ENCODE data around the gene GAA.

GAA gene

DNA sequence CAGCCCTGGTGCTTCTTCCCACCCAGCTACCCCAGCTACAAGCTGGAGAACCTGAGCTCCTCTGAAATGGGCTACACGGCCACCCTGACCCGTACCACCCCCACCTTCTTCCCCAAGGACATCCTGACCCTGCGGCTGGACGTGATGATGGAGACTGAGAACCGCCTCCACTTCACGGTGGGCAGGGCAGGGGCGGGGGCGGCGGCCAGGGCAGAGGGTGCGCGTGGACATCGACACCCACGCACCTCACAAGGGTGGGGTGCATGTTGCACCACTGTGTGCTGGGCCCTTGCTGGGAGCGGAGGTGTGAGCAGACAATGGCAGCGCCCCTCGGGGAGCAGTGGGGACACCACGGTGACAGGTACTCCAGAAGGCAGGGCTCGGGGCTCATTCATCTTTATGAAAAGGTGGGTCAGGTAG, 3.6 kb downstream of the GAA start:
- no peak for DNase-seq

DNA sequence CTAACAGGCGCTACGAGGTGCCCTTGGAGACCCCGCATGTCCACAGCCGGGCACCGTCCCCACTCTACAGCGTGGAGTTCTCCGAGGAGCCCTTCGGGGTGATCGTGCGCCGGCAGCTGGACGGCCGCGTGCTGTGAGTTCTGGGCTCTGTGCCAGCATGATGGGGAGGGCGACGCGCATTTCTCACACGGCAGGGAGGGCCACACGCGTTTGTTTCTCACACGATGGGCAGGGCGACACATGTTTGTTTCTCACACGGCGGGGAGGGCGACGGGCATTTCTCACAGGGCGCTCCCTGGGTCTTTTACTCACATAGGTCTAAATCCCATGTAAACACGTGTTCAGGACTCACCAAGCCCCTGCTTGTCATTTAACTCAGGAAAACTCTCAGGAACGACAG, 4.4 kb downstream of the GAA start:
- DNase-seq: no peak

DNA sequence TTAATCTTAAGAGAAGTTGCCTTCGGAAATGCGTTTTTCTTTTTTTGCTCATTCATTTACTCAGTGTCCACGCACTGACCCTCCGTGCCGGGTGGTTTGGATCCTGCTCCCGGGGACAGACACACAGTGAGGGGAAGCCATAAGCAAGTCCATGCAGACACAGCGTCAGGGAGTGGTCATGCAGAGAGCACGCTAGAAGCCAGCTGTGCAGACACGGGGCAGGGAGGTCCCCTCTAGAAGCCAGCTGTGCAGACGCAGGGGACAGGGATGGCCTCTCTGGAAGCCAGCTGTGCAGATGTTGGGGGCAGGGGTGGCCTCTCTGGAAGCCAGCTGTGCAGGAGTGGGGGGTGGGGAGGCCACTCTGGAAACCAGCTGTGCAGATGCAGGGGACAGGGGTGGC, 4.8 kb downstream of the GAA start:
- no peak for DNase-seq

DNA sequence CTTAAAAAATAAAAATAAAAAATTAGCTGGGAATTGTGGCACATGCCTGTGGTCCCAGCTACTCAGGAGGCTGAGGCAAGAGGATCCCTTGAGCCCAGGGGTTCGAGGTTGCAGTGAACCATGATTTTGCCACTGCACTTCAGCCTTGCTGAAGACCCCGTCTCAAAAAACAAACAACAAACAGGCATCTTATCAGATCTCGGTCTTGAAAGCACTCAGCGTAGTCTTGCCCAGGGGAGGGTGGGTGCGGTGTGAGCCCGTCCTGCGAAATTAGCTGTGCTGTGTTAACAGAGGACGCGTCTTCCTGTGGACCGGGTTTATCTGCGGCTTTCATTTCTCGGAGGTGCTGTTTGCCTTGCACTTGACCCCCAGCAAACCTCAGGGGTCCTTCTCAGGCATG, 5.4 kb downstream of the GAA start:
- no peak for DNase-seq

DNA sequence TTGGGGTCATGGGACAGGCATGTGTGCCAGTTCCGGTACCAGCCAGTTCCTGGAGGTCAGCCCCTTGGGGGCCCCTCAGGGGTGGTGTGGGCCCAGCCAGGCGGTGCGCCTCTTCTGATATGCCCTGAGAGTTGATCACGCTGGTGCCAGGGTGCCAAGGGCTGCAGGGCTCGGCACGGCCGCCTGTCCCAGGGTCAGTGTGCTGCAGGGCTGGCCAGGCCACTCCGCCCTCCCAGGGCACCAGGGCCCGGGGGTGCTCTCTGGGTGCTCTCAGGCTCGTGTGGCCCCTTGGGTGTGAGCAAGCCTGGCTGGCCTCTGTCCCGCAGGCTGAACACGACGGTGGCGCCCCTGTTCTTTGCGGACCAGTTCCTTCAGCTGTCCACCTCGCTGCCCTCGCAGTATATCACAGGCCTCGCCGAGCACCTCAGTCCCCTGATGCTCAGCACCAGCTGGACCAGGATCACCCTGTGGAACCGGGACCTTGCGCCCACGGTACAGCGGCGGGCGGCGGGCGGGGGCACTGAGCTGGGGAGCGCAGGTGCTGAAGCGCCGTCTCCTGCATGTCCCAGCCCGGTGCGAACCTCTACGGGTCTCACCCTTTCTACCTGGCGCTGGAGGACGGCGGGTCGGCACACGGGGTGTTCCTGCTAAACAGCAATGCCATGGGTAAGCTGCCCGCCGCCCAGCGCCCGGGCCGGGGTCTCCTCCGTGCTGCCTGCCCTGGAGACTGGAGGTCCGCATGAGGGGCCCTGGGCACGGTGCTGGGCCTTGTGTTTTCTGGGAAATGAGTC, 6.0 kb downstream of the GAA start:
- no peak for DNase-seq

DNA sequence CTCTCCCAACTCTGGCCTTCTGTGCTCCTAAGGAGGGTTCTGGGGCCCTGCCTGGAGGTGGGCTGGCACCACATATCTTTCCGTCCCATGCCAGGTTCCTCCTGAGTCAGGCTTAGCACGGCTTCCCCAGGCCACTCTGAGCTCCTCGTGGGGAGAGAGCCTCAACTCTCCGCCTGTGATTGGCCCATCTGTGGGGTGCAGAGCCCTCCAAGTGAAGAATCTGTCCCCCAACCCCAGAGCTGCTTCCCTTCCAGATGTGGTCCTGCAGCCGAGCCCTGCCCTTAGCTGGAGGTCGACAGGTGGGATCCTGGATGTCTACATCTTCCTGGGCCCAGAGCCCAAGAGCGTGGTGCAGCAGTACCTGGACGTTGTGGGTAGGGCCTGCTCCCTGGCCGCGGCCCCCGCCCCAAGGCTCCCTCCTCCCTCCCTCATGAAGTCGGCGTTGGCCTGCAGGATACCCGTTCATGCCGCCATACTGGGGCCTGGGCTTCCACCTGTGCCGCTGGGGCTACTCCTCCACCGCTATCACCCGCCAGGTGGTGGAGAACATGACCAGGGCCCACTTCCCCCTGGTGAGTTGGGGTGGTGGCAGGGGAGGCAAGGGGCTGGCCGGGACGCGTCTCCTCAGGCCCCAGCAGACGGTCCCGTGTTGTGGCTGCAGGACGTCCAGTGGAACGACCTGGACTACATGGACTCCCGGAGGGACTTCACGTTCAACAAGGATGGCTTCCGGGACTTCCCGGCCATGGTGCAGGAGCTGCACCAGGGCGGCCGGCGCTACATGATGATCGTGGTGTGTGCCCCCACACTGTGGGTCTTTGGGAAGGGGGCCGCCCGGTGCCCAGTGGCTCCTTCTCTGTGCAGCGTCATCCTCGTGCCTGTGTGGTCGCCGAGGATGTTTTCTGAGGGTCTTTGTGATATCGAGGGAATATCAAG, 6.9 kb downstream of the GAA start:
- DNase-seq: no peak

DNA sequence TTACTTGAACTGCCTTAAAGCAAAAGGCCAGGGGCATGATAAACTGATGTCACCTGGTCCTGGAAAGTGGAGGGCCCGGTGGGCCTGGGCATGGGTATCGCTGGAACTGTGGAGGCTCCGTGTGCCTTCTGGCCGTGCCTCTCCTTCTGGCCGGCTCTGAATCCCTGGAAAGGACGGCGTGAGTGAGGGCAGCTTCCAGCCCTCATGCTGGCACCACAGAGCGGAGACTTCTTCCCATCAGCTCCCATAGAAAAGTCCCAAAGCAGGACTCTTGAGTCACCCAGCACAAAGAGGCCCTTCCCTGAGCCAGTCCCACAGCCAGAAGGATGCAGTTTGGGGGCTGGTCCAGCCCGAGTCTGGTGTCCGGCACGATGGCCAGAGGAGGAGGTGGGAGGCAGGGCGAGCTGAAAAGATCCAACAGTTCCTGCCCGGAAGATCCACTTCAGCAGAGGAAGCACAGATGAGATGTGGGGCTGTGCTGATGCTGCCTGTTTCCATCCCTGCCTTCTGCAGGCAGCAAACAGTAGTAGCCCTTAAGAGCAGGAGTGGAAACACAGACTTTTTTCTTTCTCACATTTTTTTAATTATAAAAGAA, 7.8 kb downstream of the GAA start:
- DNase-seq: no peak

DNA sequence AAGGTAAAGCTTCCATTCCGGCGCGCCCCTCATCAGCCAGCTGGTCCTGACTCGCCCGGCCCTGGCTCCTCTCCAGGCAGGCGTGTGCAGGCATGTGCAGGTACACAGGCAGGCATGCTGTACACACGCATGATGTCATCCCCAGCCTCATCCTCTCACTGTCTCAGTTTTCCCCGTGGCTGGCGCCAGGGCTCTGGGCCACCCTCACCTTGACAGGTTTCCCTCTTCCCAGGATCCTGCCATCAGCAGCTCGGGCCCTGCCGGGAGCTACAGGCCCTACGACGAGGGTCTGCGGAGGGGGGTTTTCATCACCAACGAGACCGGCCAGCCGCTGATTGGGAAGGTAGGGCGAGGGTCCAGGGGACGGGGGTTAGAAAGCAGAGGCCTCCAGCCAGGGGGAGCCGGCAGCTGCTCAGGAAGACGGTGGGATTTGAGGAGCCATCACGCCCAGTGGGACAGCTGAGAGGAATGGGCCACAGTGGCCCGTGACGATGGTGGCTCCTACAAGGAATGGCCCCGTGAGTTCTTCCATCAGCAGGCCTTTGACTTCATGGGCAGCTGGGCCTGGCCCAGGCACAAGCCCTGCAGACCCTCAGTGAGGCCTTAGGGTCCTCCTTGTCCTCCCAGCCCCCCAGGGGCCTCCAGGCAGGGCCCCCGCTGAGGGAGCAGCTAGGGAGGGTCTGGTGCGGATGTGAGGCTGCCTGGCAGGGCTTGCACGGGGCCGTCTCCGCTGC, 8.5 kb downstream of the GAA start:
- DNase-seq: no peak

DNA sequence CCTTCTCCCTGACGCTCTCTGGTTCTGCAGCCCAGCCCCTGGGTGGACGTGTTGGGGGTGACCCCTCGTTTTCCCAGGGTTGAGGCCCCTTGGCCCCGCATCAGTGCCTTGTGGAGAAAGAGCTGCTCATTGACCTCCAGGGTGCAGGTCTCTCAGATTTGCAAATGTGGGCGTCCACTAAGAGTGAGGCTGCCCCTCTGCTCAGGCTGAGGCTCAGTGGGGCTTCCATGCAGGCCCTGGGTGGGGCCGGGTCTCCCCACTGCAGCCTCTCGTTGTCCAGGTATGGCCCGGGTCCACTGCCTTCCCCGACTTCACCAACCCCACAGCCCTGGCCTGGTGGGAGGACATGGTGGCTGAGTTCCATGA, 9.0 kb downstream of the GAA start:
- DNase-seq: no peak

DNA sequence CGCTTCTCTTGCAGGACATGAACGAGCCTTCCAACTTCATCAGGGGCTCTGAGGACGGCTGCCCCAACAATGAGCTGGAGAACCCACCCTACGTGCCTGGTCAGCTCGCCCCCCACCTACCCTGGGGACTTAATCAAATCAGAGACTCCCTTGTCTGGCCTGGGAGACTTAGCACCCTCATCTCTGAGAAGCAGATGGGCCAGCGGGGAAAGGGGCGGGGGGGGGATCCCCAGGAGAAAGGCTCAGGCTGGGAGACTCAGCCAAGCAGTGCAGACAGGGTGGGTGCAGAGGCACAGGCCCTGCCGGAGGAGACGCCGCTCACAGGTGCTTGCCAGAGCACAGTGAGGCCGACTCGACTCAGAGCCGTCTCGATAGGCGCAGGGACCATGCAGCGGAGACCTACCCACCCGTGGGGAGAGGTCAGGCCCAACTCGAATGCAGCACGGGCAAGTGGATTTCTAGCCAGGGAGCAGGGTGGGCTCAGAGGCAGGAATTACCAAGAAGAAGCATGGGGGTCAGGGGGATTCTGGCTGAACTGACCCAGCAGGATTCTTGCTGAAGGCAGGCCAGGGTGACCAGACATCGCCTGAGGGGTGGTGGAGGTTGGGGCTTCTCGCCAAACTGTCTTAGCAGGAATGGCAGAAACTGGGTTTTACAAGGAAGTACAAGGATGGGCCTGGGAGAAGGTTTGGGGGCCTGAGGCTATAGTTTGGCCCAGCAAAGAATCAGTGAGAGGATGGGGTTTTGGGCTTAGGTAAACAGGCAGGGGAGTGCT, 9.7 kb downstream of the GAA start:
- no peak for DNase-seq

DNA sequence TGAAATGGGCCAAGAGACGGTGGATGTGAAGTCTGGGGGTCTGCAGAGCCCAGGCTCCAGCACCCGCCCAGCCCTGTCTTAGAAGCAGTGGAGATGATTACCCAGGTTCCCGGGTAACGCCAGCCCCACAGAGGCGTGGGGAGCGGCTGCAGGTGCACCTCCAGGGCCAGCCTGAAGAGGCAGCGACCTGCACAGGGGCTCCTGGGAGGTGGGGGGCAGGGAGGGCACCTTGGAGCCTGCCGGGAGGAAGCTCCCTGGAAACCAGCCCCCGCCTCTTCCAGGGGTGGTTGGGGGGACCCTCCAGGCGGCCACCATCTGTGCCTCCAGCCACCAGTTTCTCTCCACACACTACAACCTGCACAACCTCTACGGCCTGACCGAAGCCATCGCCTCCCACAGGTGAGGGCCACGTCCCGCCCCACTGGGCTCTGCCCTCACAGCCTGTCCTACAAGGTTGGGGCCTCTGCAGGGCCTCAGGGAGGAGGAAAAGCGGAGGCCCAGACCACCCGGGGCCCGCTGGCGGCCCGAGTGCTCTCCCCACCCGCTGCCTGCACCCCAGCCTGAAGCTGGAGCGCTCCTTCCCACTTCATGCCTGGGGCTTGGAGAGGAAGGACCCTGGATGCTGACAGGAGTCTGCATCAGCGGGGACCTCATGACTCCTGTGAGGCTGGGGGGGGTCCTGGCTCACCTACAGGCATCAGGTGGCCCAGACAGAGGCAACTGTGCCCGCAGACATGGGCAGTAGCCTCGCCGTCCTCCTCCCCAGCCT, 10.5 kb downstream of the GAA start:
- DNase-seq: no peak

DNA sequence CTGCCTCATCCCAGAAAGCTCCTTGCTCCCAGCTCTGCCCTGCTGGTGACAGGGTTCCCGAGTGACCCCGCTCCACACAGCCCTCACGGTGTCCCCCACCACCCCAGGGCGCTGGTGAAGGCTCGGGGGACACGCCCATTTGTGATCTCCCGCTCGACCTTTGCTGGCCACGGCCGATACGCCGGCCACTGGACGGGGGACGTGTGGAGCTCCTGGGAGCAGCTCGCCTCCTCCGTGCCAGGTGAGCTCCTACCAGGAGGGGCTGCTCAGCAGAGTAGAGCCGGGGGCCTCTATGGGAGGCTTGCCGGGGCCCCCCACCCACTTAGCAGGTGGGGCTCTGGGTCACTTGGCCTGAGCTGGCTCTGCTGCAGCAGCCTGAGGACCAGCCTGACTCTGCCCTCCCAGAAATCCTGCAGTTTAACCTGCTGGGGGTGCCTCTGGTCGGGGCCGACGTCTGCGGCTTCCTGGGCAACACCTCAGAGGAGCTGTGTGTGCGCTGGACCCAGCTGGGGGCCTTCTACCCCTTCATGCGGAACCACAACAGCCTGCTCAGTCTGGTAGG, 11.2 kb downstream of the GAA start:
- no peak for DNase-seq

DNA sequence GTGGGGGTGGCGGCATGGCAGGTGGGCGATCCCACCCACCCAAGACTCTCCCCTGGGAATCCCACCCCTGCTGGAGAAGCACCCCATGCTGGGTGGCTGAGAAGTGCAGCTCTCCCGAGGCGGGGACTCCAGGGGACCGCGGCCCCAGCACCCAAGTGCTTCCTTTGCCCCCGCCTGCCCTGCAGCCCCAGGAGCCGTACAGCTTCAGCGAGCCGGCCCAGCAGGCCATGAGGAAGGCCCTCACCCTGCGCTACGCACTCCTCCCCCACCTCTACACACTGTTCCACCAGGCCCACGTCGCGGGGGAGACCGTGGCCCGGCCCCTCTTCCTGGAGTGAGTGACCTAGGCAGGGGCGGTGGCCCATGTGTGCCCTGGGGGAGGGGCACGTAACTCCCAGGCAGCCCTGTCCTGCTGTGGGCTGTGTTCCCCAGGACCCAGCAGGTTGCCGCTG, 11.7 kb downstream of the GAA start:
- no peak for DNase-seq

DNA sequence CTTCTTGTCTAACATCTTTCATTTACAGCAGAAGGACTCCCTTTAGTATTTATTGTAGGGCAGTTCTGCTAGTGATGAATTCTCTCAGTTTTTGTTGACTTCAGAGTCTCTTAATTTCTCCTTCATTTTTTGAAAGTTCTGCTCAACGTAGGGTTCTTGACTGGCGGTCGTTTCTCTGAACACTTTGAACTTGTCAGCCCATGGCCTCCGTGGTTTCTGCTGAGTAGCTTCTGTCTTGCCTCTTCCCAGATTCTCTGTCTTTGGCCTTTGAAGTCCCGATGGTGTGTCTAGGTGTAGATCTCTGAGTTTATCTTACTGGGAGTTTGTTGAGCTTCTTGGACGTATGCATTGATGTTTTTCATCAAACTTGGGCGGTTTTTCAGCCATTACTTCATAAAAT, 13.4 kb downstream of the GAA start:
- DNase-seq: no peak

DNA sequence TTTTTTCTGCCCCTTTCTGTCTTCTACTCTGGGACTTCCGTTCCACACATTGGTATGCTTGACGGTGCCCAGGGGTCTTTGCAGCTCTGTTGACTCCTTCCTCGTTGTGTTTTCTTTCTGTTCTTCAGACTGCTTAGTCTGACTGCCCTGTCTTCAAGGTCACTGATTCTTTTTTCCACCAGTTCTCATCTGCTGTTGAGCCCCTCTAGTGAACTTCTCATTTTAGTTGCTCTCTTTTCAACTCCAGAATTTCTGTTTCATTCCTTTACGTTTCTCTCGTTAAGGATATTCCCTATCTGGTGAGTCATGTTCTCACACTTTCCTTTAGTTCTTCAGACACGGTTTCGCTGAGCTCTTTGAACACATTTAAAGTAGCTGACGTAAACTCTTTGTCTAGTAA, 13.8 kb downstream of the GAA start:
- no peak for DNase-seq

DNA sequence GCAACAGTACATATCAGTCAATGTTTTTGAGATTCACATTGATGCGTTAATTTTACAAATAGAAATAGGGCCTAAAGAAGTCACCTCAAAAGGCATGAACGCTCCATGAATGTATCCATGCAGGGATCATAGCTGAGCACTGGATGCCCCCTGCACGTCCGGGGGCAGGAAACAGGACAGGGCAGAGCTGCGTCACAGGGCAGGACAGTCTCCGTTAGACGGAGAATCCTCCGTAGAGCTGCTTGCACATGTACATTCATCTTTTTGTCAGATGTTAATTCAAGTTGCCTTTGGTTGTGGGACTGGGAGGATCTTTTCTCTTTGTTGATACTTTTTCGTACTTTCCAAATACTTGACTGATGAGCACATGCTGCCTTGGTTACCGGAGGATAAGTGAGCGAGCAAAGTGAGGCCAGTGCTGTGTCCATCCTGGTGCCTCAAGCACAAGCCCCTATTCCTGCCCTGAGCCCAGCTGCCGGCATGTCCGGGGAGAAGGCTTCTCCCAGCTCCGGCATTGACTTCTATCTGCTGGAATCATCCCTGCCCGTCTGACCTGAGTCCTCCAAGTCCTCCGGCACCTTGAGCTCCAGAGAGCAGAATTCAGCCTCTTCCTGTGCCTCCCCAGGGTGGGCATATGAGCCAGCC, 15.0 kb downstream of the GAA start:
- DNase-seq: no peak

DNA sequence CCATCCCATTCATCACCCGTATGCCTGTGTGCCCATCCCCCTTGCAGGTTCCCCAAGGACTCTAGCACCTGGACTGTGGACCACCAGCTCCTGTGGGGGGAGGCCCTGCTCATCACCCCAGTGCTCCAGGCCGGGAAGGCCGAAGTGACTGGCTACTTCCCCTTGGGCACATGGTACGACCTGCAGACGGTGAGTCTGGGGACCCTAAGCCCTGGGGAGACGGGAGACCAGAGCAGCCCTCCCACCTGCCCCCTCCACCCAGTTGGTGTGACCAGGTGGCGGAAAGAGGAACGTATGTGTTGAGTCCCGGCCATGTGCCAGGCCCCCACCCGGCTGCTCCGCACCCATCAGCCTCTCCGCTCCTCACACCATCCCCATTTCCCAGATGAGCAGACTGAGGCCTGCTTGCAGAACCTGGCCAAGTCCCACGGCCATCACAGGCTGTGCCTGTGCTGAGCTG, 15.6 kb downstream of the GAA start:
- DNase-seq: no peak

DNA sequence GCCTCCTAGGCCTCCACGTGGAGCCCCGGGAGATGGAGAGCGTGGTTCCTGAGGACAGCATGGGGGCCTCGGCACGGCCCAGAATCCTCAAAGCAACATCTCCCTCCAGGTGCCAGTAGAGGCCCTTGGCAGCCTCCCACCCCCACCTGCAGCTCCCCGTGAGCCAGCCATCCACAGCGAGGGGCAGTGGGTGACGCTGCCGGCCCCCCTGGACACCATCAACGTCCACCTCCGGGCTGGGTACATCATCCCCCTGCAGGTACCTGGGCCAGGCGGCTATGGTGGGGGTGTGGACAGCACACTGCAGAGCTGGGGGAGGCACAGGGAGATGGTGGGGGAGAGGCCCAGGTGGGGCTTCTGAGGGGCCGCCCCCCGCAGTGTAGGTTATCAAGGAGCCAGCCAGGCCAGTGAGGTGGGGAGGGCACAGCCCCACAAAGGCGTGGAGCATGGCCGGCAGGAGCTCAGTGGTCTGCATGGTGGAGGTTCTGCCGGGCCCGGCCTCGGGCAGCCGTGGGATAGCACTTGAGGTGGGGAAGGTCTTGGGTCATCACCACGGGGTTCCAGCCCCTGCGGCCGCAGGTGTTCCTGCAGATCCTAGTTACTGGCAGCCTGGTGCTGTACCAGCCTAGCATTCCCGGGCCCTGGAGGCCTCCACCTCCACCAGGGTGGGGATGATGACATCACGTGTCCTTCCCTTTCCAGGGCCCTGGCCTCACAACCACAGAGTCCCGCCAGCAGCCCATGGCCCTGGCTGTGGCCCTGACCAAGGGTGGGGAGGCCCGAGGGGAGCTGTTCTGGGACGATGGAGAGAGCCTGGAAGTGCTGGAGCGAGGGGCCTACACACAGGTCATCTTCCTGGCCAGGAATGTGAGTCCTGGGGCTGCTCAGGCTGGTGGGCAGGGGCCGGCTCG, 16.4 kb downstream of the GAA start:
- no peak for DNase-seq

DNA sequence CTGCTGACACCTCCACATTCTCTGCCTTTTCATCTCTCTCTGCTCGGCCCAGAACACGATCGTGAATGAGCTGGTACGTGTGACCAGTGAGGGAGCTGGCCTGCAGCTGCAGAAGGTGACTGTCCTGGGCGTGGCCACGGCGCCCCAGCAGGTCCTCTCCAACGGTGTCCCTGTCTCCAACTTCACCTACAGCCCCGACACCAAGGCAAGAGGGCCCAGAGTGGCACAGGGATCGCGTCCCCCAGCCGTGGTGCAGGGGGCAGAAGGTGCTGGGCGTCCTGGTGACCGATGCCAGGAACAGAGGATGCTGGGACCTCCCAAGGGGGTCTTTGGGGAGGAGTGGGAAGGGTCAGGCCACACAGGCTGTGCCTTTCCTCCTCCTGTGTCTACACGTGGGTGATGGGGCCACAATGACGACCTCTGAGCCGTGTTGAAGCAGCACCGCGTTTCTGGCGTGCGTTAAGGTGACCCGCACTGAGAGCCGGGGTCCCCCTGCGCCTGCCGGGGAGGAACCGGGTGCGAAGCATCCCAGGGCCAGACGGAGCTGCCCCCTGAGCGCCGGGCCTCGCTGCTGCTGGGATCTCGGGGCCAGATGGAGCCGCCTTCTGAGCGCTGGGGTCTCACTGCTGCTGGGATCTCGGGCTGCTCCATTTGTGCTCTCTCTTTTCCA, 17.4 kb downstream of the GAA start:
- no peak for DNase-seq

All from activated CD4-positive, alpha-beta T cell treated with anti-CD3 and anti-CD28 coated beads, Interleukin-10, Interleukin-2, amounts not matched to agents 100 ng/mL and 50 ng/mL, durations not matched to agents 16 hours and 8 hours (primary cell).